Activated CD4-positive, alpha-beta T cell treated with anti-CD3 and anti-CD28 coated beads, Interleukin-2, amount 50 U/mL, for 1 hour (primary cell): ENCODE measurements around the gene TEAD4.
A peak's percentile ranks its signal among the peaks of the same experiment; 100 is the strongest.

Source experiments
- DNase-seq: peaks from one replicate; pipeline ENCODE4 v3.0.0-alpha.2; 2020

Gene TEAD4

GRCh38 chr12:2959192-2959504 lies at the start of gene TEAD4:
TEAD4 (plus strand) TSS chr12:2959397.
- no peak for DNase-seq

GRCh38 chr12:2912216-2912575 lies 47.0 kb upstream of the TEAD4 start:
- DNase-seq = no peak

DNA sequence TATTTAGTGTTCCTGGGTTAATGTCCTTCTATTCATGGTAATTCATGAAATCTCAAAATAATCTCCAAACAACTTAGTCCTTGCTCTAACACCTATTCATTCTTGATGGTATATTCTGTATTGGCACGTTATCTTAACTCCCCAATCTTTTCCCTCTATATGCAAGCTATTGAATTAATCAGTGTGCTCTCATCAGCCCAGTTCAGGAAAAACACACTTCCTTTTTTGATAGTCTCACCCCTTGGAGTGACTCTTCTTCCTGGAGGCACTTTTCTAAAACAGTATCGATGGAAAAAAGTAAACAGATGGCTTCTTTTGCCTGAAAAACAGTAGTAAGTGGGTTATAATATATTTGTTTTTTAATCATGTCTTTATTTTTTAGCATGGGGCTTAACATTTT lies 39.9 kb upstream of the TEAD4 start:
- DNase-seq = no peak

- no peak for DNase-seq
Observed at GRCh38 chr12:2922329-2922728, 36.9 kb upstream of the TEAD4 start.

- no peak for DNase-seq
Observed at GRCh38 chr12:2923057-2923456, 36.1 kb upstream of the TEAD4 start.

- DNase-seq = no peak
Observed at GRCh38 chr12:2924019-2924418, 35.2 kb upstream of the TEAD4 start.

- no peak for DNase-seq
Observed at GRCh38 chr12:2925322-2925995, 33.7 kb upstream of the TEAD4 start.

DNA sequence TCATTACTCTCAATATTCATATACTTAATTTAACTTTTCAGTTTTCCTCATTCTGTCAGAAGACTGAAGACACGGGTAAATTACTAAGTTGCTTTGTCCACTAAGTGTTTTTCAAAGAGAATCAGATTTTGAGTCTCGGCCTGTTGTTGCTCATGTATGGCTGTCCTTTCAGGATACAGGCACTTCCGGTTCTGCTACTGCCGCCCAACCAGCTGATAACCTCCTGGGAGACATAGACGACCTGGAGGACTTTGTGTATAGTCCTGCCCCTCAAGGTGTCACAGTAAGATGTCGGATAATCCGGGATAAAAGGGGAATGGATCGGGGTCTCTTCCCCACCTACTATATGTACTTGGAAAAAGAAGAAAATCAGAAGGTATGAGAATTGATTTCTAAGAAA lies 28.3 kb upstream of the TEAD4 start:
- DNase-seq = no peak

DNA sequence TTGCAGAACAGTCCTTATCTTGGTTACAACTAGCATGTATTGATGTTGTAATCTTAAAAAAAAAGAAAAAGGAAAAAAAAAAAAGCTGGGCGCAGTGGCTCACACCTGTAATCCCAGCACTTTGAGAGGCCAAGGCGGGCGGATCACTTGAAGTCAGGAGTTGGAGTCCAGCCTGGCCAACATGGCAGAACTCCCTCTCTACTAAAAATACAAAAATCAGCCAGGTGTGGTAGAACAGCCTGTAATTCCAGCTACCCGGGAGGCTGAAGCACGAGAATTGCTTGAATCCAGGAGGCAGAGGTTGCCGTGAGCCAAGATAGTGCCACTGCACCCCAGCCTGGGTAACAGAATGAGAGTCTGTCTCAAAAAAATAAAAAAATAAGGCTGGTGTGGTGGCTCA lies 25.6 kb upstream of the TEAD4 start:
- no peak for DNase-seq

DNA sequence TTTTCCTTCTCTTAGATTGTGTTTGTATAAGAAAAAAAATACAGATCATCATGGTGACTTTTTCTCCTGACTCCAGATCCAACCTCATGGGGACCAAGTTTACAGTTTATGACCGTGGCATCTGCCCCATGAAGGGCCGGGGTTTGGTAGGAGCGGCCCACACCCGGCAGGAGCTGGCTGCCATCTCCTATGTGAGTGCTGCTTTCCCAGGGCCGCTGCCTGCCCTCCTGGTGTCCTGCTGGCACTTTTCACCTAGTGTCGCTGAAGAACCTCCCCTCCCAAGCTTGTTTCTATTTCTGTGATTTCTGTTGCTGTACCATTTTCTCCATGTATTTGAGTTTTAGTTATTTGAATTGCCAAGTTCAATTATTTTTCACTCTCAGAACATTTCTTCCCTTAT lies 24.8 kb upstream of the TEAD4 start:
- no peak for DNase-seq

- DNase-seq = no peak
Observed at GRCh38 chr12:2936301-2936700, 22.9 kb upstream of the TEAD4 start.

DNA sequence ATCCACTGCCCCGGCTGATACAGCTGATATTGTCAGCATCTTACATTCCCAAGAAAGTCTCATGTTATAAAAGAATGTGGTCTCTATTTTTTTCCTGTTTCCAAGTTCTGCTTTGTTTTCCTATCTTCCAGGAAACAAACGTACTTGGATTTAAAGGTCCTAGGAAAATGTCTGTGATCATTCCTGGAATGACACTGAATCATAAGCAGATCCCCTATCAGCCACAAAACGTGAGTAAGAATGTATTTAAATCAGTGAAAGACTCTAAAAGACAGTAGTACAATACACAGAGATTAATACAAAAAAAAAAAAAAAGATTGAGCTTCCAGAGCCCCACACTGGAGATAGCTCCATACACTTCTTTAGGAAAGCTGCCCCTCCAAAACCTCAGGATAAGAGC lies 21.7 kb upstream of the TEAD4 start:
- no peak for DNase-seq

DNA sequence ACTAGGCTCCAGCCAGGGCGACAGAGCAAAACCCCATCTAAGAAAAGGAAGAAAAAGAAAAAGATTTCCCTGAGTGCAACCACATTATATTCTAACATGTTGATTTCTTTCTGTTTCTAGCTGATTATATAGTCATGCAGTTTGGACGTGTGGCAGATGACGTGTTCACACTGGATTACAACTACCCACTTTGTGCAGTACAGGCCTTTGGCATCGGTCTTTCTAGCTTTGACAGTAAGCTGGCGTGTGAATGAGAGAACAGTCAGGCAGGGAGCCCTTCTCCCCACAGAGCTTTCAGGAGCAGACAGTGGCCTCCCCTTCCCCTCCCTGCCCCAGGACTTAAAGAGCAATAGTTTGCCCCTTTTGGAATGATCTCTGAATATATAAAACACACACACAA lies 20.0 kb upstream of the TEAD4 start:
- no peak for DNase-seq

DNA sequence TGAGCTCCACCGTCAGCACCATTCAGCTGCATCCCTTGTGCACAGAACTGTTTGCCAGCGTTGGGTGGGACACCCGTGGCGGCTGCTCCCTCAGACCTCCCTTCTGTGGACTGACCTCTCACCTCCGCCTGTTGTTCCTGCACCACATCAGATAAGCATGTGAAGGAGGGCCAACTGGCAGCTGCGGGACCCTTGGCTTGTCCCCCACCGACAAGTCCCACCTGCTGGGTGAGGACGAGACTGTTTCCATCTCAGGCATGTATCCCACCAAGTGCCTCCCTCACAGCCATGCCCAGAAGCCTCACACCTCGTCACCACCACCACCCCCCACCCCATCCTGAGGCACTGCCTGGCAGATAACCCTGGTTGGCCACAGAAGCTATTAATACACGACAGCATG lies 18.6 kb upstream of the TEAD4 start:
- DNase-seq = no peak

GRCh38 chr12:2941524-2941923 lies 17.7 kb upstream of the TEAD4 start:
- no peak for DNase-seq

DNA sequence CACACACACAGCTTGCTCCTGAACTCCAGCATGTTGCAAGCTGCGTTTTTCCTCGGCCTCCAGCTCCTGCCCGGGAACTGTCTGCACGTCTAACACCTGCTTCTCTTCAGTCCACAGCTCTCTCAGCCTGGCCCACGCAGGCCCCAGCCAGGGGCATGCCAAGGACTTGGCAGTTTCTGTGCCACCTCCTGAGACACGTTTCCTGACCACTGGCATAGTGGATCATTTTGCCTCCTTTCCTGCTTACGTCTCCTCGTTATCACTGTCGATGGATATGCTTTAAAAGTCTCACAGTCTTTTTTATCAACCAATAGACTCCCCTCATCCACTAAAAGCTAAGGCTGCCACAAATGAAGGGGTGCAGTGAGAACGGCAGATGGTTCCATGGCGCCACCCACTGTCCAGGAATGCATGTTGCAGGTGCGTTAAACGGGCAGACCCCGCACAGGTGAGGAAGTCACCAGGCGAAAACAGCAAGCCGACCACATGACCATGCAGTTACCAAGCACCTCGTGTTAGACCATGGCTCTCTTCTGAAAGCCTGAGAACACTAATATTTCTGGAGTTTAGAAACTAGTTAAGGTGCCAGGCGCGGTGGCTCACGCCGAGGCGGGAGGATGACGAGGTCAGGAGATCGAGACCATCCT lies 14.7 kb upstream of the TEAD4 start:
- peak; percentile 49 for DNase-seq

- DNase-seq = no peak
Observed at GRCh38 chr12:2949411-2949810, 9.8 kb upstream of the TEAD4 start.

DNA sequence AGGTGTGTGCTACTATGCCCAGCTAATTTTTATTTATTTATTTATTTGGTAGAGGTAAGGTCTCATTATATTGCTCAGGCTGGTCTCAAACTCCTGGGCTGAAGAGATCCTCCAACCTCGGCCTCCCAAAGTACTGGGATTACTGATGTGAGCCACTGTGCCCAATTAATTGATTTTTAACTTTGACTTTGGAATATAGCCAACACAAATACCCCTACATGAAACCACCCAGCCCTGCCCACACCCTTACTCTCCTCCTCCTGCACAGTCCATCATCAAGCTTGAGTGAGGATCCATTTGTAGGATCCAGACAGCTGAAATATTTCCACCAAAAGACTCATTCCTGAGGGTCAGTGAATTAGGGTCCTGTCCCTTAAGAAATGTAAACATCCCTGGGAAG lies 3.3 kb upstream of the TEAD4 start:
- DNase-seq = no peak

DNA sequence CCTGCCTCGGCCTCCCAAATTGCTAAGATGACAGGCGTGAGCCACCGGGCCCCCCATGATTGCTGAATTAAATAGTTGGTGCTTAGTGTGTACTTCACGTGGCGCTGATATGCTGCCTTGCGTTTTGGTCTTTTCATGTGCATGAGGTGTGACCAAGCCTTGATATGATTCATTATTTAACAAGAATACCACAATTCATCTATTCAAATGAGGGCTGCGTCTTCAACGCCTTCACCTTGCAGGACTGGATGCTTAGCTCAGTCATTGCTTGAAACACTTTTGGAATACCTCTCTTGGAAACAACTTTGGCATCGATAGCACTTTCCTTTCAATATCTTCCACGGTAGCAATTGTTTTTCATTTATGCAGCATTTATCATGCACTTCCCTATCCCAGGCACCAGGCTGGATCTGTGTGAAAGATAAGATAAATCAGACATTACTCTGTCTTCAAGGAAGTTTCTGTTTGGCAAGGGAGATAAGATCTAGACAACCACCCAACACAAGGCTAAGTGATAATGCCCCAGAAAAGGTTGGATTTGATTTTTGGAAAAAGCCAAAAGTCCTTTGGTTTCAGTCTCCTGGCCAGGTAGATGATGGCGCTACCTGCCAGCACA lies 1.3 kb upstream of the TEAD4 start:
- no peak for DNase-seq

GRCh38 chr12:2958432-2959191 lies 585 bp upstream of the TEAD4 start:
- no peak for DNase-seq

DNA sequence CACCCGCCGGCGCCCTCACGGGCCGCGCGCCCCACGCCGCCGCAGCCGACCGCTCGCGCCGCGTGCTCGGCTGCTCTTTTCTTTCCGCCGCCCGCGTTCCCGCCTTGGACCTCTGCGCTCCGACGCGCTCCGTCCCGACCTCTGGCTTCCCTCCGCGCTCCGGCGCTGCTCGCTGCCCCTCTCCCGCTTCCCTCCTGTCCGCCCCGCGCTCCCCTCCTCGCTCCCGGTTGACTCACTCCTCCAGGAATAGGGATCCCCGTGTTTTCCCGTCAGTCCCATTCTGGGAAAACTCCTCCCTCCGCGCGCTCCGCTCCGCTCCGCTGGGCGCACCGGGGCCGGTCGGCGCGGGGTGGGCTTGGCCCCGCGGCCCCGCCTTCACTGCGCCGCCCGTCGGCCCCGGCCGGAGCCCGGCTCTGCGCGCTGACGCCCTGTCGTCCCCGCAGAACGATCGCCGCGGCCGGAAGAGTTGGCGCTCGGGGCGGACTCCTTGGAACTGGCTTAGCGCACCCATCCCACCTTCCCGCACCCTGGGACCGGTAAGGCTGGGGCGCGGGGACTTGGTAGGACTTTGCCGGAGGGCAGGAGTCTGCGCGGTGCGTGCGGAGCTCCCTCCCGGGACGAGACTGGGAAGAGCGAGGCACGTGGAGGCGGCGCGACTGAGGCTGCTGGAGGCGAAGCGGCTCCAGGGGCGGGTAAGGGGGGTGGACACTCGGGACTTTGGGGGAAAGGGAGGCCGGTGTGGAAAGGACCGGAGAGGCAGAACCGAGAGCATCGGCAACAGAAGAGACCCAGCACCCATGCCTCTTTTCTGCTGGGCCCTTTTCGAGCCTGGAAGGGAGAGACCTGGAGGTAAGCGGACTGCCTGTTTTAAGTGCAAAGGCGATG lies 550 bp downstream of the TEAD4 start:
- no peak for DNase-seq

GRCh38 chr12:2960390-2960956 lies 1.3 kb downstream of the TEAD4 start:
- DNase-seq = no peak
